Retinal pigment epithelial cell (primary cell): ENCODE results near the gene MAMDC2.
"Not testable (repeated sequence)": the region's sequence is repeated elsewhere in the genome, so short reads cannot be mapped to it uniquely, and the experiment has no call there.

ENCODE experiments used
- DNase-seq: peaks from one replicate; pipeline ENCODE4 v3.0.0-alpha.2; 2010; ENCODE audit warnings: low read depth
- H3K4me3 ChIP-seq: 2 replicates; pipeline ENCODE4 v1.5.1; 2011; ENCODE audit warnings: mild to moderate bottlenecking, low read length, control low read depth, moderate library complexity
- TF ChIP-seq, protein P1 (sequence below): conservative IDR thresholded peaks from 2 replicates; pipeline ENCODE4 v1.5.1; 2011; ENCODE audit warnings: low read depth, low read length, control low read depth, inconsistent platforms

The MAMDC2 gene

DNA sequence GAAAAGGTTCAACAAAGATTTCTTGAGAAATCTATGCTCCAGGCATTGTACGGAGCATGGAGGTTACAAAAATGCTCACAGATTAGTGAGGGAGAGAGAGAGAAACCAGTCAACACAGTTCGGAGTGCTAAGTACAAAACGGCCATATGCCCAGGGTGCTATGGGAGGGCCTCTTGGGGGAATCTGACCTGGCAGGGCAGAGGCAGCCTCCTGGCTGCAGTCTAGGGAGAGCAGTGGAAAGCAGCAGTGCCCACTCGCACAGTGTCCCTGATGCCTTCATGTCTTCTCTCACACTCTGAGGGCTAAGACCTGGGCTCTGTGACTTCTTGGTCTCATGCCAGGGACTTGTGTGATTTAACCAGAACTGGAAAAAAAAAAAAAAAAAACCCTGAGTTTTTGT, 185.4 kb downstream of the MAMDC2 start:
- DNase-seq: peak; percentile 65
- H3K4me3 ChIP-seq: peak overlapping the region; percentile 20
- TF ChIP-seq, protein P1, sequence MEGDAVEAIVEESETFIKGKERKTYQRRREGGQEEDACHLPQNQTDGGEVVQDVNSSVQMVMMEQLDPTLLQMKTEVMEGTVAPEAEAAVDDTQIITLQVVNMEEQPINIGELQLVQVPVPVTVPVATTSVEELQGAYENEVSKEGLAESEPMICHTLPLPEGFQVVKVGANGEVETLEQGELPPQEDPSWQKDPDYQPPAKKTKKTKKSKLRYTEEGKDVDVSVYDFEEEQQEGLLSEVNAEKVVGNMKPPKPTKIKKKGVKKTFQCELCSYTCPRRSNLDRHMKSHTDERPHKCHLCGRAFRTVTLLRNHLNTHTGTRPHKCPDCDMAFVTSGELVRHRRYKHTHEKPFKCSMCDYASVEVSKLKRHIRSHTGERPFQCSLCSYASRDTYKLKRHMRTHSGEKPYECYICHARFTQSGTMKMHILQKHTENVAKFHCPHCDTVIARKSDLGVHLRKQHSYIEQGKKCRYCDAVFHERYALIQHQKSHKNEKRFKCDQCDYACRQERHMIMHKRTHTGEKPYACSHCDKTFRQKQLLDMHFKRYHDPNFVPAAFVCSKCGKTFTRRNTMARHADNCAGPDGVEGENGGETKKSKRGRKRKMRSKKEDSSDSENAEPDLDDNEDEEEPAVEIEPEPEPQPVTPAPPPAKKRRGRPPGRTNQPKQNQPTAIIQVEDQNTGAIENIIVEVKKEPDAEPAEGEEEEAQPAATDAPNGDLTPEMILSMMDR: peak; percentile 15

DNA sequence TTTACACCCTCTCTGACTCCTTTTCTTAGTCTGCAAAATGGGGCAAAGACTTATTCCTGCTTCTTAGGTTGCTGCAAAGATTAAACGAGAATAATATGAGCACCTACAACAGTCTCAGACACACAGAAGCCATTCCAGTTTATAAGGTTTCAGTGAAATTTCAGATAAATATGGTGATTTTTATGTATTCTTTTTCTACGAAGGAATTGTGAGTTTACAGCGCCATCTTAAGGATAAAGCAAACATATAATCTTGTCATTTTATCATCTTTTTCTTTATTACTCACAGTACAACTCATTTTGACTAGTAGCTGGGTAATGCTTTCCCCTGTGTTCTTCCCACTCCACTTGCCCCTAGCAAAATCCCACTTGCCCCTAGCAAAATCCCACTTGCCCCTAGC, 185.9 kb downstream of the MAMDC2 start:
- peak overlapping the region; percentile 20 for H3K4me3 ChIP-seq
- no peak for DNase-seq
- TF ChIP-seq, protein P1: peak; percentile 42

DNA sequence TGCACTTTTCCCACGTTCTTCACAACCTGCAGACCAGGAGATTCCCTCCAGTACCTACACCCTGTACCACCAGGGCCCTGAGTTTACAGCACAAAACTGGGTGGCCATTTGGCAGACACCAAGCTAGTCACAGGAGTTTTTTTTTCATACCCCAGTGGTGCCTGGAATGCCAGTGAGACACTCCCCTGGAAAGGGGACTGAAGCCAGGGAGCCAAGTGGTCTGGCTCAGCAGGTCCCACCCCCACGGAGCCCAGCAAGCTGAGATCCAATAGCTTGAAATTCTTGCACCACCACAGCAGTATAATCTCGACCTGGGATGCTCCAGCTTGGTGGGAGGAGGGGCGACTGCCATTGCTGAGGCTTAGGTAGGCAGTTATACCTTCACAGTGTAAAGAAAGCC, 188.8 kb downstream of the MAMDC2 start:
- no peak for DNase-seq
- no peak overlapping the region for H3K4me3 ChIP-seq
- TF ChIP-seq, protein P1: no peak

DNA sequence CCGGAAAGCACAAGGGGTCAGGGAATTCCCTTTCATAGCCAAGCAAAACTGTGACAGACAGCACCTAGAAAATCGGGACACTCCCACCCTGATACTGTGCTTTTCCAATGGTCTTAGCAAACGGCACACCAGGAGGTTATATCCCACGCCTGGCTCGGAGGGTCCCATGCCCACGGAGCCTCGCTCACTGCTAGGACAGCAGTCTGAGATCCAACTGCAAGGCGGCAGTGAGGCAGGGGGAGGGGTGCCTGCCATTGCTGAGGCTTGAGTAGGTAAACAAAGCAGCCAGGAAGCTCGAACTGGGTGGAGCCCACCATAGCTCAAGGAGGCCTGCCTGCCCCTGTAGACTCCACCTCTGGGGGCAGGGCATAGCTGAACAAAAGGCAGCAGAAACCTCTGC, 190.6 kb downstream of the MAMDC2 start:
- DNase-seq, H3K4me3 ChIP-seq: not testable (repeated sequence)

DNA sequence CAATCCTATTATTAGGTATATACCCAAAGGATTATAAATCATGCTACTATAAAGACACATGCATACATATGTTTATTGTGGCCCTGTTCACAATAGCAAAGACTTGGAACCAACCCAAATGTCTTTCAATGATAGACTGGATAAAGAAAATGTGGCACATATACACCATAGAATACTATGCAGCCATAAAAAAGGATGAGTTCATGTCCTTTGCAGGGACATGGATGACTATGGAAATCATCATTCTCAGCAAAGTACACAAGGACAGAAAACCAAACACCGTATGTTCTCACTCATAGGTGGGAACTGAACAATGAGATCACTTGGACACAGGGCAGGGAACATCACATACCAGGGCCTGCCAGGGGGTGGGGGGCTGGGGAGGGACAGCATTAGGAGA, 202.3 kb downstream of the MAMDC2 start:
- H3K4me3 ChIP-seq: not testable (repeated sequence)

DNA sequence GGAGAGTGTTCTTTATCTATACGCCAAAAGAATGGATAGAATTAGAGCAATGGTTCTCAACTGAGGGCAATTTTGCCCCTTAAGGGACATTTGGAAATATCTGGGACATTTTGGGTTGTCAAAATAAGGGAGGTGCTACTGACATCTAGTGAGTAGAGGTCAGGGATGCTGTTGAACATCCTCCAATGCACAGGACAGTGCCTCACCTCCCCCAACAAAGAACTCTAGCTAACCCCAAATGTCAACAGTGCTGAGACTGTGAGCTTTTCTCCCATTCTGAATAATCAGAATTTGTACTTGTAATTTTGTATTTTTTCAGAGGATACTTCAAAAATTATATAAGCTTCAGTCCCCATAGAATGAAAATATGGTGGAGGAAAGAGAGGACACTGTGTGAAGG, 206.6 kb downstream of the MAMDC2 start:
- TF ChIP-seq, protein P1: no peak
- DNase-seq: no peak
- no peak overlapping the region for H3K4me3 ChIP-seq

More for the DNA sequence above, 202.3 kb downstream of the MAMDC2 start:
- DNase-seq: not testable (repeated sequence)

DNA sequence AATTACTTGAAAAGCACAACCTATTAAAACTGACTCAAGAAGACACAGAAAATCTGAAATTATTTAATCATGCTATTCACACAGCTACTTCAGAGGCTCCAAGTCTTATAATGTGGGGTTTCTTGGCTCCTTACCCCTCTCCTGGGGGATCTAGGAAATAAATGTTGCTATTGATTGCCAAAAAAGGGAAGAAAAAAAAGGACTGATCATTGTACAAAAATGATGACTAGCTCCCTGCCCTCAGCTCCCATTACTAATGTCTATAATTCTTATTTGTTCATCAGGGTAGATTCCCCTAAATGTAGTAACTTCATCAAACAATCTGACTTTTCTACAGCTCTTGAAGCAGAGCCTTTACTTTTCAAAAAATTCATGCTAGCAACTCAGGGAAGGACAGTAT, 211.8 kb downstream of the MAMDC2 start:
- no peak for DNase-seq
- TF ChIP-seq, protein P1: no peak
- H3K4me3 ChIP-seq: peak overlapping the region; percentile 68

DNA sequence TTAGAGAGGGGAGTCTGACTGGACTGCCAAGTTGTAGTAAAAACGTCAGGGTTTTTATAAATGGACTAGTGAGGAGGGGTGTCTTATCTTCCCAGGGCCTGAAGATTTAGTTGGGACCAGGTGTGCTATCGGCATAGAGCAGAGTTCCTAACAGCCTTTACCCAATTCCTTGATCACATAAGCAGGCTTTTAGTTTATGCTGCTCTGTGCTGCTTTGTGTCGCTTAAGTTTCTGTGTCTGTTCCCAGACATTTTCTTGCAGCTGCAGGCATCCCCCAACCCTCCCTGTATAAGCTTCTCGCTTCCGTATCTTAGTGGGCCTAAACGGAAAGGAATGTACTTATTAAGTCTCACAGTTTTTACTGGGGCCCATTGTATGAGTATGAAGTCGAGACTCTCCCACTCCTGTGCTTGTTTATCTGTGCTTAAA, 212.5 kb downstream of the MAMDC2 start:
- TF ChIP-seq, protein P1: no peak
- peak overlapping the region; percentile 68 for H3K4me3 ChIP-seq
- peak; percentile 83 for DNase-seq
